ENCODE results near the gene SIMC1. TPM values are rescaled to one million over a fixed set of nuclear protein-coding genes. Genes with fewer than 3 reads are reported as not detected.
A peak's percentile ranks its signal among the peaks of the same experiment; 100 is the strongest.

Gene SIMC1
- total and polyA plus RNA-seq, 2 of the 4 experiments (the other 2 are of a cell fraction): 8.2 to 11.7 TPM

DNA sequence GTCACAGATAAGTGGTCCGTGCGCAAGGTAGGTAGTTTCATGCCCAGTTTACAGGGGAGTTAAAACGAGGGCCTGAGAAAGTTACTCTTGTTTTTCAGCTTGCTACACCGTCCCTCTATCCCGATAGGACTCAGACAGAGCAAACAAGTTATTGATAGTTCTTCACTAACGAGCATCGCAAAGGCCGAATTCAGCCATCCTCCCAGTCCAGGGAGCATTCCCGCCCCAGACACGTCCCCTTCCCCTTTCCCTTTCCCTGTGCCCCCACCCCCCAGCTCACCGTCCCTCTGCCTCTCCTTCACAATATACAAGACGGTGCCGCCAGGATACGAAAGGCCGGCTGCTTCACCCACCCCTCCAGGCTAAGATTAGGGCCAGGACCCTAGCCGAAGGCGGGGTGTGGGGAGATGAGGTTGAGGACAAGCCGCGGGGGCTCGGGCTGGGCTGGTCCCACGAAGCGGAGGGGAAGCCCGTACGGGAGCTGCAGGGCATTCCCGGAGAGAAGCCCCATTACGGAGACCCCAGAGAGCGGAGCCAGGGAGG is 122.7 kb downstream of the SIMC1 start:
- intact Hi-C loops (cut with micrococcal nuclease): loop anchor here (5.0 kb wide), 2 partner anchors 209 to 634 kb away; no protein-coding TSS in a partner anchor
- H3K79me1 ChIP-seq (ENCODE audit: low read depth in 1 of 2, low read length in 2 of 2): peaks cover 16 to 28% of the 10 kb centered on the region in 2 experiments
- peak overlapping the region; percentile 77; the same call in 1 of the 2 replicates for H3K56ac ChIP-seq (ENCODE audit: extremely low read depth, insufficient read depth, low read length)
- peaks cover 4% of the 10 kb centered on the region for H3K4me1 ChIP-seq (ENCODE audit: control insufficient read depth, insufficient read depth, low read length)
- peaks cover 3% of the 10 kb centered on the region for H3K9me1 ChIP-seq (ENCODE audit: insufficient read depth, low read length)
- H2BK20ac ChIP-seq (ENCODE audit: low read depth, low read length): no peak overlapping the region
- no peak; the same call in none of the 2 replicates for ATAC-seq (ENCODE audit: low read depth)
- 0 out of 2 replicates have a peak overlapping the region, but pooled peaks have one; percentile 6 for H4K5ac ChIP-seq (ENCODE audit: low read depth, low read length)
- 0% methylated on average over 4 of the region's 27 CpGs; no CpG with 5 or more reads in 1 of the 2 experiments for WGBS, 2 experiments (ENCODE audit: extremely low coverage in 2 of 2, insufficient read length in 1 of 2)
- TF ChIP-seq MAZ (IDR thresholded peaks at IDR 0.05; ENCODE audit: borderline replicate concordance, low read depth, low read length): no peak
- no peak for TF ChIP-seq RAD21 (IDR thresholded peaks at IDR 0.05; ENCODE audit: low read length)
- no peak for TF ChIP-seq MAFK (IDR thresholded peaks at IDR 0.05; ENCODE audit: low read depth, low read length)
- no peak for TF ChIP-seq FOS (IDR thresholded peaks at IDR 0.05; ENCODE audit: low read depth, low read length)
- H2BK15ac ChIP-seq (ENCODE audit: low read depth, low read length): no peak overlapping the region
- dilution Hi-C loops (cut with HindIII; ENCODE audit: low sequenced_read_pairs, unreplicated experiment): no loop called here
- peak overlapping the region; percentile 37 for H2AK5ac ChIP-seq (ENCODE audit: low read depth, low read length)
- H3K4me3 ChIP-seq (ENCODE audit: insufficient read depth, low read depth, low read length): peak overlapping the region; percentile 90
- peak overlapping the region; percentile 73 to 82; a peak in 2 of 4 replicates for H4K8ac ChIP-seq (ENCODE audit: low read depth in 2 of 2, low read length in 2 of 2)
- peaks cover 8% of the 10 kb centered on the region for H3K36me3 ChIP-seq (ENCODE audit: control insufficient read depth, insufficient read depth, low read length)
- H3K18ac ChIP-seq (ENCODE audit: low read depth, low read length): 0 out of 2 replicates have a peak overlapping the region, but pooled peaks have one; percentile 22
- H2BK120ac ChIP-seq (ENCODE audit: low read depth, low read length): no peak overlapping the region
- H3K4ac ChIP-seq (ENCODE audit: low read depth, low read length): peak overlapping the region; percentile 86
- H2AK9ac ChIP-seq (replicated peaks; ENCODE audit: low read depth, low read length, poor library complexity): peak overlapping the region; percentile 75
- no TSS peak for BruUV-seq (replicated peaks)
- in situ Hi-C loops (cut with MboI; ENCODE audit: low sequenced_read_pairs): no loop called here
- H3K9me3 ChIP-seq (ENCODE audit: control insufficient read depth, insufficient read depth, low read length): no peaks in the 10 kb centered on the region
- H3K9ac ChIP-seq (ENCODE audit: low read depth, low read length): peak overlapping the region; percentile 86
- CTCF ChIA-PET: no interaction called here
- POLR2A ChIA-PET (ENCODE audit: unreplicated experiment): no interaction called here
- peak overlapping the region; percentile 97 for H2AFZ ChIP-seq (replicated peaks; ENCODE audit: low read length, poor library complexity)
- peak overlapping the region; percentile 79 for H3K14ac ChIP-seq (replicated peaks; ENCODE audit: low read depth, low read length)
- no peak overlapping the region; the same call in 1 of the 2 replicates for H4K91ac ChIP-seq (ENCODE audit: insufficient read depth, low read depth, low read length)
- H3K4me2 ChIP-seq (ENCODE audit: low read depth, low read length): peak overlapping the region; percentile 99
- H3K23ac ChIP-seq (ENCODE audit: low read depth, low read length): peak overlapping the region; percentile 18; the same call in 1 of the 2 replicates
- peak overlapping the region; percentile 22 for H2BK5ac ChIP-seq (ENCODE audit: low read depth, low read length, poor library complexity, severe bottlenecking)
- H3K27me3 ChIP-seq (ENCODE audit: control insufficient read depth, insufficient read depth, low read length): no peaks in the 10 kb centered on the region
- H3K27ac ChIP-seq (ENCODE audit: insufficient read depth, low read length): peak overlapping the region; percentile 91
- peaks cover 17% of the 10 kb centered on the region; the same call in 1 of the 2 replicates for H4K20me1 ChIP-seq (ENCODE audit: insufficient read depth, low read length)
- peak; percentile 4 for DNase-seq

Data from IMR-90 (cell line).